CD4-positive, alpha-beta T cell treated with Interleukin-17A for 1 hour (primary cell): Measurements from ENCODE around the gene MYH9.
"Not testable (repeated sequence)": the region's sequence is repeated elsewhere in the genome, so short reads cannot be mapped to it uniquely, and the experiment has no call there.

Experiments
- DNase-seq: peaks from one replicate; pipeline ENCODE4 v3.0.0-alpha.2; 2020

Gene MYH9

GRCh38 chr22:36262307-36262706 lies 125.5 kb downstream of the MYH9 start:
- not testable (repeated sequence) for DNase-seq

DNA sequence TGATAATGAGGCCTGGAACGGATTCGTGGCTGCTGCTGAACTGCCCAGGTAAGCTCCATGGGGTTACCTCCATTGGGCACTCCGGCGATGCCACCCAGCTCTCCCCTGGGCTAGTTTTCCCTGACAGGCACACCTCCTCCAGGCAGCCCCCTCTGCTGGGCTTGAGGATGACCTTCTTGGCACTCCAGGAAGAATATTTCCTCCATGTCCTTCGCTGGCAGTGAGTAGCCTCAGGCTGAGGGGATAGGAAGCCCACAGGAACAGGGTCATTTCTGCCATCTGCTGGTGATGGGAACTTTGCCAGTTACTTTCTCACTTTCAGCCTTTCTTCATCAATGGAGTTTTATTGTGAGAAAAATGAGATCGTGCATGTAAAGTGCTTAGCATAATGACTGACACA lies 126.1 kb downstream of the MYH9 start:
- DNase-seq: not testable (repeated sequence)

DNA sequence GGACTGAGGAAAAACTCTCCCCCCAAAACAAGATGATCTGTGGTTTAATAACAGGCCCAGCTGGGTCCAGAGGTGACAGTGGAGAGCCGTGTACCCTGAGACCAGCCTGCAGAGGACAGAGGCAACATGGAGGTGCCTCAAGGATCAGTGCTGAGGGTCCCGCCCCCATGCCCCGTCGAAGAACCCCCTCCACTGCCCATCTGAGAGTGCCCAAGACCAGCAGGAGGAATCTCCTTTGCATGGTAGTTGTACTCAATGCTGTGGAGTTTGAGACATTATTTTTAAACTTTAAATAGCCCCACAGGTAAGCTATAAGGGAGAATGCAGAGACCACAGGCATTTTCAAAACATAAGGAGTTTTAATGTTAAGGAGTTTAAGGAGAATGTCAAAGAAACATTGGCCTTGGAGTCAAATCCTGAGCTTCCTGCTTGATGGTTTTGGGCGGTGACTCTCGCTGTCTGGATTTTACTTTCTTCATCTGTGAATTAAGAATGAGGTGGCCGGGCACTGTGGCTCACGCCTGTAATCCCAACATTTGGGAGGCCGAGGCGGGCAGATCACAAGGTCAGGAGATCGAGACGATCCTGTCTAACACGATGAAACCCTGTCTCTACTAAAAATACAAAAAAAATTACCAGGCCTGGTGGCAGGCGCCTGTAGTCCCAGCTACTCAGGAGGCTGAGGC lies 128.0 kb downstream of the MYH9 start:
- DNase-seq: no peak

- no peak for DNase-seq
These were observed 128.8 kb downstream of the MYH9 start for GRCh38 chr22:36258701-36259614.

DNA sequence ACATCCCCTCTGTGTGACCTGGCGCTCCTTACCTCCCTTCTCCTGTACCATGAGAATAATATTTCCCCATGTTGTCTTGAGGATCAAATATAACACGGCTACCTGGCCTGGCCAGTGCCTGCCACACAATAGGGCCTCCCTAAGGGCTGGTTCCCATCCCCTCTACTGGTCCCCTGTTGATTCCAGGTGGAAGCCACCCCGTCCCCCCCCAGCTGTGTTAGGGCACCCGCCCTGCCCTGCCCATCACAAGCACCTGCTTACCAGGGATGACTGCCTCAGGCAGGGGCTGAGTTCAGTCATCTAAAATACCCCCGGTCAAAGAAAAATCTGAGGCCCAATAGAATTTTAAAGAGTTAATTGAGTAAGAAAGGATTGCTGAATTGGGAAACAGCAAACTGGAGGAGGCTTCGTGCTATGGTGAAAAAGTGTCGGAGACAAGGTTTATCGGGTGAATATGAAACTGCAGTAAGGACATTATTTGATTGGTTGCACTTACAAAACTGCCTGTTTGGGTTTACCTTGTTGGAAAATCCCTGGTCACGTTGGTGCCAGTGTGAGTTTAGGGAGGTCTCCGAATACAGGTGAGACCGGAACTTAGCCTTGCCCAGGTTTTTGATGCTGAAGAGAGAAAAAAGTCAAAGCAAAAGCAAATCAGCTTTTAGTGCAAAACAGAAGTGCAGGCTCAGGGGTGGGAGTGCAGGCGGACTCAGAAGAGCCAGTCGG lies 129.7 kb downstream of the MYH9 start:
- DNase-seq: peak; percentile 47

DNA sequence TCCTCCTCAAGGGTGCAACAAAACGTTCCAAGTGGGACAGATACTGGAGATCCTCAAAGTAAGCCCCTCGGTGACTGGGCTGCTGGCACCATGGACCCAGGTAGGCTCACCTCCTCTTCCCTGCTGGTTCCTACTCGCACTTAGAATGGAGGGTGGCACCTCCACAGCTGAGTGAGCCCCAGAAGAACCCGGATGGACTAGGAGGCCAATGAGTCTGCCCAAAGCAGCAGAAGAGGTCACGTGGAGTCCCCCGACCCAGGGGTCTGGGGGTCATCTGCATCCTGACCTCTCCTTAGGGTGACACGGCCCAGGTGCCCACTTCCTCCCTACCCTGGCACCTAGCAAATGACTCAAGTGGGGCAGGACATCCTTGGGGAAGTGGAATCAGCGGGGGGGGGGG lies 130.5 kb downstream of the MYH9 start:
- no peak for DNase-seq

- DNase-seq: no peak
These were observed 131.3 kb downstream of the MYH9 start for GRCh38 chr22:36256478-36256877.

DNA sequence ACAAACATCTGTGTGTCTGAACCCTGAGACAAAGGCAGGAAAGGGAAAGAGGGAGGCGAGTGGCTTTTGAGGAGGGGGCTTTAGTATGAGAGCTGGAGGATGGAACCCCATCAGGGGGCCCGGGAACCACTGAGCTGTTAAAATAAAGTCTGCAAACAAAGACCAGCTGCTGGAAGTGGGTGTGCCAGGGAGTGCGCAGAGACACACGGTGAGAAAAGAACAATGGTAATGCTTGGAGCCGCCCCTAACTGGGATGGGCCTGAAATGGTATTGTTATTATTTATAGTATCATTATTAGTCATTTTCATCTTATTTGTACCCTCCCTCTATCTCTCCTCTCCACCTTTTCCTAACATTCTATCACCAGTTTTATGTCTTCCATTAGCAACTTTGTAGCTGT lies 132.2 kb downstream of the MYH9 start:
- DNase-seq: not testable (repeated sequence)

- no peak for DNase-seq
These were observed 134.0 kb downstream of the MYH9 start for GRCh38 chr22:36253523-36254490.

DNA sequence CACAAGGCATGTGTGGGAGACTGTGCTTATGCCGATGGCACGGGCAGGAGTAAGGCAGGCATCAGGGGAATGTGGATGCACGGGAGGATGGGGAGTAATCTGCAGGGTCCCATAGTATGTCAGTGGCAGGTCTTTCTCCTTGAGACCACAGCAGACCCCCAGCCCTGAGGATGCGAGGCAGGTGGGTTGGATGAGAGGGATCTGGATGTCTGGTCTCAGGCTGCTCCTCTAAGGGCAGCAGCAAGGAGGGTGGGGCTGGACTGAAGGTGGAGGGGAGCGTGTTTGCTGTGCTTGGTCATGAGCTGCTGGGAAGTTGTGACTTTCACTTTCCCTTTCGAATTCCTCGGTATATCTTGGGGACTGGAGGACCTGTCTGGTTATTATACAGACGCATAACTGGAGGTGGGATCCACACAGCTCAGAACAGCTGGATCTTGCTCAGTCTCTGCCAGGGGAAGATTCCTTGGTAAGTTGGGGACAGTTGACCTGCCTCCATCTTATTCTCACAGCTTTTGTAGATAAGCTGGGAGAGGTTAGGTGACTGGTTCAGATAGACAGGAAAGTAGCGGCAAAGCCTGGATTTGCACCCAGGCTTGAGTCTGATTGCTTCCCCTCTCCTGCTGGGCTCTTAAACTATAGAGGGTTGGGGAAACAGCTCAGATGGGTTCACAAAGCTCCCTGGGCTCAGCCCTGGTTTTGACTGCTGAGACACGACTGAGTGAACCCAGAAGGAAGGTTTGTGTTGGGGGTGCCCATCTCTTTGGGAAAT lies 134.8 kb downstream of the MYH9 start, which contains the start of gene APOL1:
Gene APOL1 (plus strand): TSS at position 380 of the 769 bp plus-strand sequence. CDS start 1,823 bp downstream, outside the sequence.
- DNase-seq: peak; percentile 77

DNA sequence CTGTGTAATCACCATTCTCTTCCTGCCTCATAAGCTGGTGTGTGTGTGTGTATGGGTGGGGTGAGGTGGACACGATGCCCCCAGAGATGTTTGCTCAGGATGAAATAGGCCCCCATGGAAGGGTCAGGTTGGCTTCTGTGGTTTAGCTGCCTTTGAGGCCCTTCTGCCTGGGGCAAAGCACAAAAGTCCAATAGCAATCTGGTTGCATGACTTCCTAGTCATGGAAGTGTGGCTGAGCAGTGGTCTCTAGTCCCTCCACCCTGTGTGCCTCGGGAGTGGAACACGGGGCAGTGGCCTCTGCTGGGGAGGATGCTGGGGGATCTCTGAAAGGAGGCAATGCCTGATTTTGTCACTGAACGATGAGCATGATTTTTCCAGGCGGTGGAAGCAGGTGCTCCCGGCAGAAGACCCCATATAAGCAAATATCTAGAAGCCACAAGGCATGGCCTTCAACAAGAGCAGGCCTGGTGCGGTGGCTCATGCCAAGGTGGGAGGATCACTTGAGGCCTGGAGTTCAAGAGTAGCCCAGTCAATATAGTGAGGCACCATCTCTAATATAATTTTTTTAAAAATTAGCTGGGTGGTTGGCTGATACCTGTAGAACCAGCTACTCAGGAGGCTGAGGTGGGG lies 135.7 kb downstream of the MYH9 start:
- DNase-seq: not testable (repeated sequence)

GRCh38 chr22:36250292-36250960 lies 137.3 kb downstream of the MYH9 start:
- DNase-seq: not testable (repeated sequence)

- DNase-seq: no peak
These were observed 138.6 kb downstream of the MYH9 start for GRCh38 chr22:36249160-36249559.

DNA sequence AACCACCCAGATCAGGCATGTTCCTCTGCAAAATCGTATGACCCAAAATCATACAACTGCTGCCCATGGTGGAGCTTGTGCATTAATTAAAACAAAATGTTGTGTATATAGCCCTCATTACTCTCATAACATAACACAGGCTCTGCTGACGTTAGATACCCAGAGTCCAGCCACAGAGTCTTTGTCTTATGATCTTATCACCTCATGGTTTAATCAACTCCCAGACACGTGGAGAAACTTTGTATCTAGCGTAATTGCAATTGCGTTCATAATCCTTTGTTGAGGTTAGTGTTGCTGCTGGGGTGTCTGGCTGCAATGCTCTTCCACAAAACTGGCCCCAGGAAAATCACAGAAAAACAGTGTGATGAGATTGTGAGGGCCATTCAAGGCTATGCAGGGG lies 139.8 kb downstream of the MYH9 start:
- DNase-seq: no peak

DNA sequence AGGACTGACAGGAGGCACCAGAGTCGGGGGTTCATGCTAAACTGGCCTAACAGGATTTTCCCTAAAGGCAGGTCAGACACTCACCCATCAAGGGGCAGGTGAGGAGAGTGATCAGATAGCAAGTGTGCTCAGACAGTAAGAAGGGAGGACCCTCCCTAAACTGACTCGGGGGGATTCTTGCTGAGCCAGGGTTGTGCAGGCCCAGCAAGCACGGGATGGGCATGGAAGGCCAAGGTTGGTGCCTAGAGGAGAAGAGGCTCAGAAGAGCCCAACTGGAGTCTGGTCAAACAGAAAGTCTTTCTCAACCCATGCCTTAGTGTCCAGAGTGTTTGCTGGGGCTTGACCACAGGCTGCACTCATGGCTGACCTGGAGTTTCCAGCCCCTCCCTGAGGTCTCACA lies 141.0 kb downstream of the MYH9 start:
- no peak for DNase-seq

DNA sequence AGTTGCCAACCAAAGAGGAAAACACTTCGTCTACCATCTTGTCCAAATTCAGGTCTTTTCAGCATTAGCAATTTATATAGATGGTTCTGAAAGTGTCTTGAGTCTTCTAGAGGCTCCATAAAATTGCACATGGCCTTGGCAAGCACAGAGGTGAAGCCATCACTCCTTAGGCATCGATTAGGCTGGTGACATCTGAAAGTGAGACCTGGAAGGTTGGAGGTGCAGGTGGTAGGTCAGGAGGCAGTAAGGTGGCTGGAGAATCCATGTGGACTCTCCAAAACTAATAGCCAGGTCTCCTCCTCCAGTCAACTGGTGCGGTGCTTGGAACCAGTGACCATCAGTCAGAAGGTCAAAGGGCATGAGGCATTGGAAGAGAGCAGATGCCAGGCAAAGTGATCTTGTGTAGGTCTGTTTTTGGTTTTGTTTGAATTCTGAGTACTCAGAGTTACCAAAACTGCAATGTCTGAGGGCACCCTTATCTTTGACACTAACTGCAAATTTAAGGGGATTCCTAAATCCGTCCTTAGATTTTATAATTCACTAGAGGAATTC lies 141.9 kb downstream of the MYH9 start:
- DNase-seq: no peak

DNA sequence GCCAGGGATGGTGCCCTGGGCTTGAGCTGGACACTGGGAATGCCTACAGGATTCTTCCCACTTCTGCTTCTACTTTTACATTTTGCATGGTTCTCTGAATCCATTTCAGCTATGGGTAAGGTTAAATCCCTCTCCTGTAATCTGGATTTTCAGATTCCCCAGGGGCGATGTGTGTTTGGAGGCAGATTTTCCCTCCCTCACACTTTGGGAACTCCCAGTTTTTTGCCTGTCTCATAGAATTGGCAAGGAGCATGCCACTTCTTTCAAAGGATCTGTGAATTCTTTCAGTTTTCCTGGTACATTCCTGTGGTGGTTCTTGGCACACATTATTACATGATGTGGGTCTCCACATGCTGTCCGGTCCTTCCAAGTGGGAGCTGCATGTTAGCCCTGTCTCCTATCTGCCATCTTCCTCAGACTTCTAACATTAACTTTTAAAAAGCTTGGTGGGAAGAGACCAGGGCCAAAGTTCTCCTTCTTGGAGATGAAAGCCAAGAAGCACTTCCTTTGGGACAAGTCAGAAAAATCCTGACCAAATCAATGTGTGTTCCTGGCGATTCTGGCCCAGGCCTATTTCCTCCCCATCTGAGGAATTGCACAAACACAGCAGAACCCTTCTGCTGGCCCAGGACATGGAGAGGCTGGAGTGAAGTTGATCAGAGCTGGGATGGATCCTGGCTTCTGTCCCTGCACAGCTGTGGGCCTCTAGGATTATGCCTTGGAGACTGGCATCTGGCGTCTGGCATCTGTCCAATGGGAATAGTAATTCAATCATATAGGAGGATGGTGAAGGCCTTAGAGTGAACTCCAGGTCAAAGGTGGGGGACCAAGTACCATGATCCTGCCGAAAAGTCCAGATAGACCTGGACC lies 143.0 kb downstream of the MYH9 start:
- no peak for DNase-seq

DNA sequence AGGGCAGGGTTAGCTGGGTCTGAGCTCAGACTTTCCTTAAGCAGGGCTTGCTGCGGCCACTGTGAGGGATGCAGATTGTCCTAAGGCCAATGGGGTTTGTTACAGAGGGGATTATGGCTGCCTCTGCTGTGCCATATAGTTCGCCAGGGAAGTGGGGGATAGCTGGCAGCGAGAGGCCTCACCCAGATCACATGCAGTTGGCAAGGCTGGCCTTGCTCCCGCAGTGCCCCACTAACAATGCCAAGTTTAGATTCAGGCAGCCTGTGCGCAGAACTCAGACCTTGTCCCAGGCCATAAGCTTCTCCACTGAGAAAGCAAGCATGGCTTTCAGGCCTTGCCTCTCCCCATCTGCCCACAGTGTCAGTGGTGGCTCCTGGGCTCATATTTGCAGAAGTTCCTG lies 143.8 kb downstream of the MYH9 start:
- no peak for DNase-seq
